ENCODE data around the gene AKNA. TPM values are rescaled to one million over a fixed set of nuclear protein-coding genes. Genes with fewer than 3 reads are reported as not detected.

Gene AKNA
- total and polyA plus RNA-seq, 3 experiments from 2014 or later, result 45.6 to 126 (median 126) TPM

DNA sequence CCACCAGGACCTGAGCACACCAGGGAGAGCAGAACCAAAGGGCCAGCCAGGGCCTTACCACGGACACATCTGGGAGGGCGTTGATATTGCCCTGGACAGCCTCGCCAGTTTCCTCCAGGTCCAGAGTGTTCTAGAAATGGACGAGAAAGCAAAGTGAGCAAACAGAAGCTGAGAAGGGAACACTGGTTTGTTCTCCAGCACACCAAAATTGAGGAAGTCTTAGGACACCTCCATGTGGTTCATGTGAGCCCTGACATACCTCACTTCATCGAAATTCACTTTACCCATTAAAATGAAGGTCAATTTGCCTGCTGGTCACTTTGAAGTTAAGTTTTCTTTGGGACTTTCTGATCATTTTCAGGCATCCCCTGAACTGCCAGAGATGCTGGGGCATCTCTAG lies 20.1 kb upstream of the AKNA start:
- Histone ChIP-seq H3K27ac (ENCODE audit: low read depth, low read length) (no peak overlapping the region), H3K9me3 (ENCODE audit: low read length) (no peaks in the 10 kb centered on the region), H3K4me1 (ENCODE audit: insufficient read depth, low read length) (peaks cover 8% of the 10 kb centered on the region), H3K4me3 (ENCODE audit: low read length) (no peak overlapping the region), H3K36me3 (ENCODE audit: insufficient read depth, low read length) (no peaks in the 10 kb centered on the region), H3K27me3 (ENCODE audit: insufficient read depth, low read length, poor library complexity, severe bottlenecking) (no peaks in the 10 kb centered on the region)
- Mint-ChIP-seq H3K4me1 (peaks cover 5 to 6% (median 6%) of the 10 kb centered on the region in 3 donors), H3K27ac (peak overlapping the region in 1 of 8 donors; percentile 42), H3K36me3 (peaks cover 0 to under 1% (median 0%) of the 10 kb centered on the region in 3 donors), H3K9me3 (peaks cover 0 to 2% (median 0%) of the 10 kb centered on the region in 5 donors), H3K4me3 (no peak overlapping the region), H3K27me3 (peaks cover 0 to 1% of the 10 kb centered on the region in 2 donors)
- ChIA-PET CTCF (interaction anchor here (1.5 to 5.3 kb wide), 4 partner anchors 20 to 245 kb away, joined by 3 to 119 read pairs (median 36); partner anchors contain the start of gene AKNA), POLR2A (no interaction called here)
- DNase-seq, result no peak

DNA sequence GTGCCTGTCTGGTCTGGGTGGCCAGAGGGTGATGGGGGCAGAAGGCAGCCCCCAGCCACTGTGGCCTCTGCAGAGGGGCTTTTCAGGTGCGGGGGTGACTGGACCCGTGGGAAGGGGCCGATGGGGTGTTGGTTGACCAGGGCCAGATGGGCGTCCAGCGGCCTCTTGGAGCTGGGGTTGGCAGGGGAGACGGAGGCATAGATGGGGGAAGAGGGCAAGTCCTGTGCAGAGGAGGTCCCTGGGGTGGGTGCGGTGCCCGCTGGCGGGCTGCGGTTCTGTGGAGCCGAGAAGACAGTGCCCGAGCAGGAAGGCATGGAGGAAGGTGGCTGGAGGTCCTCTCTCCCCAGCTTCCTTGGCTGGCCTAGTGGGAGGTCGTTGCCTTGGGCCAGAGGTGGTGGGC lies 18.7 kb upstream of the AKNA start:
- no peak overlapping the region for H3K4me3 Mint-ChIP-seq
- H3K27ac Mint-ChIP-seq, result peak overlapping the region in 1 of 8 donors; percentile 57
- peaks cover 8% of the 10 kb centered on the region for H3K4me1 ChIP-seq (ENCODE audit: insufficient read depth, low read length)
- H3K27me3 Mint-ChIP-seq, result no peaks in the 10 kb centered on the region
- H3K9me3 Mint-ChIP-seq, result peaks cover 0 to 2% (median 0%) of the 10 kb centered on the region in 5 donors
- ChIA-PET POLR2A (interaction anchor here (1.5 to 1.6 kb wide), 2 partner anchors 98 to 247 kb away, joined by 3 to 11 read pairs; no protein-coding TSS in a partner anchor), CTCF (interaction anchor here (0.8 to 5.3 kb wide), 23 partner anchors 9 to 500 kb away, joined by 3 to 119 read pairs (median 7); partner anchors contain the start of gene AKNA)
- peaks cover 5 to 6% (median 6%) of the 10 kb centered on the region in 3 donors for H3K4me1 Mint-ChIP-seq
- H3K27me3 ChIP-seq (ENCODE audit: insufficient read depth, low read length, poor library complexity, severe bottlenecking), result no peaks in the 10 kb centered on the region
- H3K36me3 ChIP-seq (ENCODE audit: insufficient read depth, low read length), result no peaks in the 10 kb centered on the region
- H3K9me3 ChIP-seq (ENCODE audit: low read length), result no peaks in the 10 kb centered on the region
- H3K36me3 Mint-ChIP-seq, result peaks cover 0 to 4% (median 0%) of the 10 kb centered on the region in 3 donors
- H3K27ac ChIP-seq (ENCODE audit: low read depth, low read length), result no peak overlapping the region
- DNase-seq, result no peak
- H3K4me3 ChIP-seq (ENCODE audit: low read length), result no peak overlapping the region

DNA sequence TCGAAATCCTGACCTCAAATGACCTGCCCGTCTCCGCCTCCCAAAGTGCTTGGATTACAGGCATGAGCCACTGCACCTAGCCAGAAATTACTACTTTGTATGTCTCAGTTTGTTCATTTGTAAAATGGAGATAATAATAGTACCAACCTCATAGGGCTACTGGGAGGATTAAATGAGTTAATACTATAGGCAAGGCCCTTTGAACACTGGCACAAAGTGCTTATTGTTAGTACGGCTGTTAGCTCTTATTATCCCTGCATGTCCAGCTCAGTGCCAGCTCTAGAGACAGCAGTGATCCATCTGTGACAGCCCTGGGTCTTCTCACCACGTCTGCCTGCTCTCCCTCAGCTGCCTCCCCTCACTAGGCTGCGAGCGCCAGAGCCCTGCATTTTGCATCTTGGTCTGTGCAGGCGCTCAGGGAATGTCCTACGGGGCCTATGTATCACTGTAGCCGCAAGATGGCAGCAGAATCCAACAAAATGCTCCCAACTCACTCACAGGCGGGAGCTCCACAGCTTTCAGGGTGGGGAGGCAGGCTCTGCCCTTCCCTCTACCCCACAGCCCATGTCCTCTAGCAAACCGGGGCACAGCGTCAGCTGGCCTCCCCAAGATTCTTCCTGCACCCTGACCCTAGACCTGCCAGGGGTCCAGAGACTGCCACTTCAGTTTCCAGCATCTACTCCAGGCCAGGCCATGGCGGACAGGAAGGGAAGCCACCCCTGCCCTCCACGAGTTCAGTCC lies 17.7 kb upstream of the AKNA start:
- H3K27ac ChIP-seq (ENCODE audit: low read depth, low read length), result no peak overlapping the region
- Mint-ChIP-seq H3K9me3 (peaks cover 0 to 2% (median 0%) of the 10 kb centered on the region in 5 donors), H3K36me3 (peaks cover 0 to 4% (median 0%) of the 10 kb centered on the region in 3 donors), H3K4me3 (no peak overlapping the region), H3K4me1 (peaks cover 5 to 6% (median 6%) of the 10 kb centered on the region in 3 donors), H3K27me3 (no peaks in the 10 kb centered on the region), H3K27ac (peak overlapping the region in 5 of 8 donors; percentile 0 to 83 (median 20))
- POLR2A ChIA-PET, result interaction anchor here (0.6 to 1.6 kb wide), 4 partner anchors 18 to 248 kb away, joined by 3 to 11 read pairs (median 4); partner anchors contain the start of gene AKNA
- CTCF ChIA-PET, result interaction anchor here (0.6 to 5.3 kb wide), 57 partner anchors 8 to 604 kb away, joined by 3 to 119 read pairs (median 4); partner anchors contain the start of genes AKNA and TEX53
- H3K36me3 ChIP-seq (ENCODE audit: insufficient read depth, low read length), result no peaks in the 10 kb centered on the region
- peaks cover 8% of the 10 kb centered on the region for H3K4me1 ChIP-seq (ENCODE audit: insufficient read depth, low read length)
- peak; percentile 67 to 85 (median 72) for DNase-seq
- H3K9me3 ChIP-seq (ENCODE audit: low read length), result no peaks in the 10 kb centered on the region
- H3K27me3 ChIP-seq (ENCODE audit: insufficient read depth, low read length, poor library complexity, severe bottlenecking), result no peaks in the 10 kb centered on the region
- H3K4me3 ChIP-seq (ENCODE audit: low read length), result no peak overlapping the region

DNA sequence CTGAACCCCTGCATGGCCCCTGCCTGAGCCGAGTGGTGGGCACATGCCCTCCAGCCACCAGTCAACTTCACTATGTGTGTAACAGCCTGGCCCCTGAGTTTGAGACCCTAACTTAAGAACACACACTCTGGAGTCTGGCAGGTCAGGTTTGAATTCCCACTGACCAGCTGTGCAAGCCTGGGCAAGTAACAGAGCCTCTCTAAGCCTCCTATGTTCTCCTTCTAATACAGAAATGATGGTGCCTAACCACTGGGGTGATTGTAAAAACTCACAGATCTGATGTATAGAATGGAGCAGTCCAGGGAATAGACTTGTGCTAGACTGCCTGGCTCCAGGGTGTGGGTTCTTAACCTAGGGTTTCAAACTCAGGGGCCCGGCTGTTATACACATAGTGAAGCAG lies 16.7 kb upstream of the AKNA start:
- Mint-ChIP-seq H3K4me1 (peaks cover 5 to 6% (median 6%) of the 10 kb centered on the region in 3 donors), H3K9me3 (peaks cover 0 to under 1% (median 0%) of the 10 kb centered on the region in 5 donors), H3K36me3 (peaks cover 0 to 4% (median 0%) of the 10 kb centered on the region in 3 donors), H3K27ac (no peak overlapping the region), H3K27me3 (no peaks in the 10 kb centered on the region), H3K4me3 (no peak overlapping the region)
- no peak for DNase-seq
- Histone ChIP-seq H3K27ac (ENCODE audit: low read depth, low read length) (no peak overlapping the region), H3K4me1 (ENCODE audit: insufficient read depth, low read length) (peaks cover 8% of the 10 kb centered on the region), H3K4me3 (ENCODE audit: low read length) (no peak overlapping the region), H3K36me3 (ENCODE audit: insufficient read depth, low read length) (no peaks in the 10 kb centered on the region), H3K9me3 (ENCODE audit: low read length) (no peaks in the 10 kb centered on the region), H3K27me3 (ENCODE audit: insufficient read depth, low read length, poor library complexity, severe bottlenecking) (no peaks in the 10 kb centered on the region)
- CTCF ChIA-PET, result interaction anchor here (1.0 to 5.3 kb wide), 22 partner anchors 14 to 514 kb away, joined by 3 to 119 read pairs (median 8); partner anchors contain the start of gene AKNA
- POLR2A ChIA-PET, result interaction anchor here (0.6 kb wide), 1 partner anchor 188 kb away, joined by 3 read pairs; no protein-coding TSS in a partner anchor

DNA sequence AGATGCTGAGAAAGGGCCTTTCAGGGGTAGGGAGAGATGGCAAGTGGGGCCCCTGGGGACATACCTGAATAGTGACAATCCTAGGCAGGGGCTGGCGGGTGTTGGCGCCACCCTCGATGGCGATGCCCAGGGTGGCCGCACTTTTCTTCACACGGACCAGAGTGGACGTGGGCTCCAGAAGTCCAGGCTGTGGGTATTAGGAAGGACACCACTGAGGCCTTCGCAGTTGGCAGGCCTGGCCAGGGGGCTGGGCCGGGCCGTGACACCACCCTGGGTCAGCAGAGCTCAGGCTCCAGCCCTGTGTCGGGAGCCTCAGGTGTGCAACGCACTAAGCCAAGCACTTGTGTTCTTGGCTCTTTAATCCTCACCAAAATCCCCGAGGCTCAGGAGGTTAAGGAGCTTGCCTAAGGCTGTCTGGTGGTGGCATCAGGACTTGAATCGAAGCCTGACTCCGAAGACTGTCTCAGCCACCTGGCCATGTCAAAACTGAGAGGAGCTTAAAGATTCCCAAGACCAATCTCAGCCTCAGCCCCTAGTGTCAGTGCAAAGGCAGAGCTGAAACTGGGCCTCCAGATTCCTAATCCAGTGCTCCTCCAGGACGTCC lies 15.5 kb upstream of the AKNA start:
- ChIA-PET CTCF (interaction anchor here (0.9 to 5.0 kb wide), 10 partner anchors 12 to 251 kb away, joined by 3 to 26 read pairs (median 4); no protein-coding TSS in a partner anchor), POLR2A (interaction anchor here (0.5 to 0.6 kb wide), 2 partner anchors 38 to 68 kb away, joined by 3 to 8 read pairs; no protein-coding TSS in a partner anchor)
- Histone ChIP-seq H3K36me3 (ENCODE audit: insufficient read depth, low read length) (no peaks in the 10 kb centered on the region), H3K27ac (ENCODE audit: low read depth, low read length) (no peak overlapping the region), H3K27me3 (ENCODE audit: insufficient read depth, low read length, poor library complexity, severe bottlenecking) (no peaks in the 10 kb centered on the region), H3K4me3 (ENCODE audit: low read length) (no peak overlapping the region), H3K4me1 (ENCODE audit: insufficient read depth, low read length) (peaks cover 8% of the 10 kb centered on the region), H3K9me3 (ENCODE audit: low read length) (no peaks in the 10 kb centered on the region)
- no peak for DNase-seq
- Mint-ChIP-seq H3K4me1 (peaks cover 5 to 6% (median 6%) of the 10 kb centered on the region in 3 donors), H3K4me3 (no peak overlapping the region), H3K27me3 (no peaks in the 10 kb centered on the region), H3K9me3 (no peaks in the 10 kb centered on the region), H3K36me3 (peaks cover 0 to 5% (median 0%) of the 10 kb centered on the region in 3 donors), H3K27ac (no peak overlapping the region)

DNA sequence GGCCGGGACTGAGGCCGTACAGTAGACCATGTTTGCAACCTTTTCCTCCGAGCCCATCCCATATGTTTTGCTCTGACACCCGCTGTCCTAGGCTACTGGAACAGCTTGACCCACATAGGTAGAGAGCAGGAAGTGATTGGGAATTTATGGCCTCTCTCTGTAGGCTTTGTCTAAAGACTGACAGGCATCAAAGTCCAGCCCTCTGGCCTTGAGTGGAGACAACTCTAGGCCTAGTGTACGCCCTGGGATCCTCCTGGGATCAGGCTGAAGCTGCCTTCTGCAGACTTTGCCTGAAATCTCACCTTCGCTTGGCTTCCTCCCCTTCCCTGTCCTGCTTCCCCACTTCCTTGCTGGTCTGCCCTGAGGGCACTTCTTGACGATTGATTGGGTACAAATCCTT lies 13.6 kb upstream of the AKNA start:
- H3K9me3 Mint-ChIP-seq, result no peaks in the 10 kb centered on the region
- H3K27ac Mint-ChIP-seq, result peak overlapping the region in 1 of 8 donors; percentile 39
- no peaks in the 10 kb centered on the region for H3K36me3 ChIP-seq (ENCODE audit: insufficient read depth, low read length)
- no peak overlapping the region for H3K4me3 Mint-ChIP-seq
- no peak overlapping the region for H3K4me3 ChIP-seq (ENCODE audit: low read length)
- ChIA-PET POLR2A (no interaction called here), CTCF (interaction anchor here (1.0 to 3.0 kb wide), 2 partner anchors 13 to 252 kb away, joined by 3 to 12 read pairs; partner anchors contain the start of gene AKNA)
- no peak overlapping the region for H3K27ac ChIP-seq (ENCODE audit: low read depth, low read length)
- H3K27me3 ChIP-seq (ENCODE audit: insufficient read depth, low read length, poor library complexity, severe bottlenecking), result no peaks in the 10 kb centered on the region
- no peaks in the 10 kb centered on the region for H3K9me3 ChIP-seq (ENCODE audit: low read length)
- peaks cover 0 to 2% of the 10 kb centered on the region in 2 donors for H3K27me3 Mint-ChIP-seq
- H3K4me1 Mint-ChIP-seq, result peaks cover 16 to 21% (median 20%) of the 10 kb centered on the region in 3 donors
- peaks cover 0 to 14% (median 2%) of the 10 kb centered on the region in 3 donors for H3K36me3 Mint-ChIP-seq
- no peak for DNase-seq
- peaks cover 20% of the 10 kb centered on the region for H3K4me1 ChIP-seq (ENCODE audit: insufficient read depth, low read length)

DNA sequence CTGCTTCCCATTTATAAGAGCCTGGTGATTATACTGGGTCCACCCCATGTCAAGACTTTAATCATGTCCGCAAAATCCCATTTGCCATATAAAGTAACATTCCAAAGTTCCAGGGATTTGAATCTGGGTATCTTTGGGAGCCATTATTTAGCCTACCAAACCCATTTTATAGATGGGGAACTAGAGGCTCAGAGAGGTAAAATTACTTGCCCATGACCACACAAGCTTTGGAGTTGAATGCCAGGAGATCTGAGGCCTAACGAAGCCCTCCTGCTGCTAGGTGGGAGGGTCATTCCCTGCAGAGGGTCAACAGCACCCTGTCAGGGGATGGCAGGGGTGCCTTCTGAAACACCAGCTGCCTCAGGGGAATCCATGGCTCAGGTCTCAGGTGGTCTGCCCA lies 13.0 kb upstream of the AKNA start:
- no peaks in the 10 kb centered on the region for H3K27me3 ChIP-seq (ENCODE audit: insufficient read depth, low read length, poor library complexity, severe bottlenecking)
- peak overlapping the region in 2 of 8 donors; percentile 32 to 60 for H3K27ac Mint-ChIP-seq
- H3K9me3 Mint-ChIP-seq, result no peaks in the 10 kb centered on the region
- H3K4me3 Mint-ChIP-seq, result no peak overlapping the region
- POLR2A ChIA-PET, result no interaction called here
- H3K36me3 Mint-ChIP-seq, result peaks cover 0 to 18% (median 2%) of the 10 kb centered on the region in 3 donors
- H3K36me3 ChIP-seq (ENCODE audit: insufficient read depth, low read length), result no peaks in the 10 kb centered on the region
- CTCF ChIA-PET, result interaction anchor here (1.0 to 2.0 kb wide), 2 partner anchors 13 to 253 kb away, joined by 3 to 9 read pairs; partner anchors contain the start of gene AKNA
- H3K27ac ChIP-seq (ENCODE audit: low read depth, low read length), result no peak overlapping the region
- DNase-seq, result no peak
- H3K27me3 Mint-ChIP-seq, result peaks cover 0 to 2% of the 10 kb centered on the region in 2 donors
- H3K4me3 ChIP-seq (ENCODE audit: low read length), result no peak overlapping the region
- peaks cover 22 to 26% (median 25%) of the 10 kb centered on the region in 3 donors for H3K4me1 Mint-ChIP-seq
- H3K9me3 ChIP-seq (ENCODE audit: low read length), result no peaks in the 10 kb centered on the region
- H3K4me1 ChIP-seq (ENCODE audit: insufficient read depth, low read length), result peaks cover 23% of the 10 kb centered on the region
